ENCODE data around the gene TET3. TPM values are rescaled to one million over a fixed set of nuclear protein-coding genes. Genes with fewer than 3 reads are reported as not detected.

The TET3 gene
- total and polyA plus RNA-seq, 2 experiments from 2014 or later, result 3.6 to 19.9 TPM

DNA sequence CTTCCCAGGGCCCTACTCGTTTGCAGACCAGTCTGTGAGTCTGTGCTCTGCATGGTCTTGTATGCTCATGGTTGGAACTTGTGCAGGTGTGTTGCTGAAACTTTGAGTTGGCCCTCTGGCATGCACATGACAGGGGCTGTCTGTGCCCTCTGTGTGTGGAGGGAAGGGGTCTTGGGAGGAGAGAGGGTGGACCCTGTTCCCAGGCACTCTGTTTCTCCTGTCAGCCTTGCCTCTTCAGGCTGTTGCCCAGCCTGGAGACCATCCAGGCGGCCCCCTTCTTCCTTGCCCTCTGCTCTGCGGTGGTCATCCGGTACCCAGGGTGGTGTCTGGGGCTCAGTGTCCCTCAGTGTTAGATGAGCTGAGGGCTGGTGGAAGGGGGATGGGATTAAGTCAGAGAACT, 39.5 kb downstream of the TET3 start (continued):
- TF ChIP-seq, protein P1, sequence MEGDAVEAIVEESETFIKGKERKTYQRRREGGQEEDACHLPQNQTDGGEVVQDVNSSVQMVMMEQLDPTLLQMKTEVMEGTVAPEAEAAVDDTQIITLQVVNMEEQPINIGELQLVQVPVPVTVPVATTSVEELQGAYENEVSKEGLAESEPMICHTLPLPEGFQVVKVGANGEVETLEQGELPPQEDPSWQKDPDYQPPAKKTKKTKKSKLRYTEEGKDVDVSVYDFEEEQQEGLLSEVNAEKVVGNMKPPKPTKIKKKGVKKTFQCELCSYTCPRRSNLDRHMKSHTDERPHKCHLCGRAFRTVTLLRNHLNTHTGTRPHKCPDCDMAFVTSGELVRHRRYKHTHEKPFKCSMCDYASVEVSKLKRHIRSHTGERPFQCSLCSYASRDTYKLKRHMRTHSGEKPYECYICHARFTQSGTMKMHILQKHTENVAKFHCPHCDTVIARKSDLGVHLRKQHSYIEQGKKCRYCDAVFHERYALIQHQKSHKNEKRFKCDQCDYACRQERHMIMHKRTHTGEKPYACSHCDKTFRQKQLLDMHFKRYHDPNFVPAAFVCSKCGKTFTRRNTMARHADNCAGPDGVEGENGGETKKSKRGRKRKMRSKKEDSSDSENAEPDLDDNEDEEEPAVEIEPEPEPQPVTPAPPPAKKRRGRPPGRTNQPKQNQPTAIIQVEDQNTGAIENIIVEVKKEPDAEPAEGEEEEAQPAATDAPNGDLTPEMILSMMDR (conservative IDR thresholded peaks at IDR 0.05; ENCODE audit: low read depth in 2 of 2), result no peak
- no peak for TF ChIP-seq ZNF331 (CRISPR knock-in tag; IDR thresholded peaks at IDR 0.05; ENCODE audit: low read depth)
- no peak for TF ChIP-seq EZH2 (IDR thresholded peaks at IDR 0.05; ENCODE audit: low read depth, unreplicated experiment)
- TF ChIP-seq, protein P2, sequence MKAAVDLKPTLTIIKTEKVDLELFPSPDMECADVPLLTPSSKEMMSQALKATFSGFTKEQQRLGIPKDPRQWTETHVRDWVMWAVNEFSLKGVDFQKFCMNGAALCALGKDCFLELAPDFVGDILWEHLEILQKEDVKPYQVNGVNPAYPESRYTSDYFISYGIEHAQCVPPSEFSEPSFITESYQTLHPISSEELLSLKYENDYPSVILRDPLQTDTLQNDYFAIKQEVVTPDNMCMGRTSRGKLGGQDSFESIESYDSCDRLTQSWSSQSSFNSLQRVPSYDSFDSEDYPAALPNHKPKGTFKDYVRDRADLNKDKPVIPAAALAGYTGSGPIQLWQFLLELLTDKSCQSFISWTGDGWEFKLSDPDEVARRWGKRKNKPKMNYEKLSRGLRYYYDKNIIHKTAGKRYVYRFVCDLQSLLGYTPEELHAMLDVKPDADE (IDR thresholded peaks at IDR 0.05), result no peak
- TF ChIP-seq JUNB (IDR thresholded peaks at IDR 0.05; ENCODE audit: unreplicated experiment), result no peak
- TF ChIP-seq NANOG (IDR thresholded peaks at IDR 0.05; ENCODE audit: borderline replicate concordance), result no peak
- TF ChIP-seq CREB1 (CRISPR knock-in tag; IDR thresholded peaks at IDR 0.05; ENCODE audit: low read depth), result no peak
- no peak for TF ChIP-seq ZNF114 (CRISPR knock-in tag; IDR thresholded peaks at IDR 0.05)
- no peak for TF ChIP-seq STAT1 (IDR thresholded peaks at IDR 0.05; ENCODE audit: unreplicated experiment)

DNA sequence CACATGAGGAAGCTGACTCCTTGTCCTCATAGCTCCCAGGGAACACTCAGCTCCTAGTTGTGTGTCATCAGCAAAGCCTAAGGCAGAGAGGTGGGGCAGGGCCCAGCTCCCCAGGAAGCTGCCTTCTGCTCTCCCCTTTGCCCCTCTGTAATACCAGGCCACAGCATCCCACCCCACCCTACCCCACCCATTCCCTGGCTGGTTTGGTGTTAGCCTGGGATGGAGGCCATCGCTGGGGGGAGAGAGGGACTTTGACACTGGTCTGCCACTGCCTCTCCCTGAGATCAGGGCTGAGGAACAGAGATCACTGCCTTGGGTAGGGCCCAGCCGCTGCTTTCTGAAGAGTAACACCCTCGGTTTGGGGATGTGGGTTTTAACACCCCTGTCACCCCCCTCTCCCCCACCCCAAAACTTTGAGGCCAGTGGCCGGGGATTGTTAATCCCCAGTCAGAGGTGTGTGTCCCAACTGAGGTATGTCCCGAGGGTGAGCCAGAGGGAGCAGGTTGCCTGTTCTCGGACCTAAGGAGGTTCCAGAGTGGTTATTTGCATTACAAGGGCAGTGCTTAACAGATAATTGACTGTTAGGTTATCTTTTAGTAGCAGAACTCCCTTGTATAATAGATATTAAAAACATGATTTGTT, 41.4 kb downstream of the TET3 start:
- ATAC-seq, result peak; percentile 89
- H3K27ac ChIP-seq (ENCODE audit: low read depth), result peak overlapping the region; percentile 90
- TF ChIP-seq NANOG (IDR thresholded peaks at IDR 0.05; ENCODE audit: borderline replicate concordance) (peak; percentile 86), STAT1 (IDR thresholded peaks at IDR 0.05; ENCODE audit: unreplicated experiment) (no peak)
- peaks cover 40% of the 10 kb centered on the region for H3K4me1 ChIP-seq (ENCODE audit: insufficient read depth)
- H3K79me2 ChIP-seq (replicated peaks; ENCODE audit: insufficient read depth), result peaks cover 85% of the 10 kb centered on the region
- no peaks in the 10 kb centered on the region for H3K27me3 ChIP-seq (ENCODE audit: insufficient read depth)
- Mint-ChIP-seq H3K4me1 (peaks cover 49% of the 10 kb centered on the region), H3K27me3 (ENCODE audit: insufficient read depth, low read depth, poor library complexity) (peaks cover 6% of the 10 kb centered on the region), H3K36me3 (ENCODE audit: low read depth) (peaks cover 13% of the 10 kb centered on the region), H3K9me3 (peaks cover 11% of the 10 kb centered on the region; the same call in 2 of the 3 replicates), H3K4me3 (no peak overlapping the region), H3K27ac (peak overlapping the region; percentile 70; the same call in 1 of the 2 replicates)
- DNase-seq (ENCODE audit: low spot score), result peak; percentile 83
- peaks cover 6% of the 10 kb centered on the region; the same call in 1 of the 2 replicates for H3K36me3 ChIP-seq (ENCODE audit: insufficient read depth)
- no peaks in the 10 kb centered on the region for H3K9me2 ChIP-seq (ENCODE audit: insufficient read depth)
- H2AFZ ChIP-seq, result no peak overlapping the region
- H3F3A ChIP-seq (replicated peaks; ENCODE audit: low read depth), result peaks cover 13% of the 10 kb centered on the region; the same call in 1 of the 2 replicates
- 0 out of 2 replicates have a peak overlapping the region, but pooled peaks have one; percentile 32 for H3K4me3 ChIP-seq
- peaks cover 8% of the 10 kb centered on the region for H4K20me1 ChIP-seq (replicated peaks; ENCODE audit: insufficient read depth)
- H3K4me2 ChIP-seq, result peak overlapping the region; percentile 65

DNA sequence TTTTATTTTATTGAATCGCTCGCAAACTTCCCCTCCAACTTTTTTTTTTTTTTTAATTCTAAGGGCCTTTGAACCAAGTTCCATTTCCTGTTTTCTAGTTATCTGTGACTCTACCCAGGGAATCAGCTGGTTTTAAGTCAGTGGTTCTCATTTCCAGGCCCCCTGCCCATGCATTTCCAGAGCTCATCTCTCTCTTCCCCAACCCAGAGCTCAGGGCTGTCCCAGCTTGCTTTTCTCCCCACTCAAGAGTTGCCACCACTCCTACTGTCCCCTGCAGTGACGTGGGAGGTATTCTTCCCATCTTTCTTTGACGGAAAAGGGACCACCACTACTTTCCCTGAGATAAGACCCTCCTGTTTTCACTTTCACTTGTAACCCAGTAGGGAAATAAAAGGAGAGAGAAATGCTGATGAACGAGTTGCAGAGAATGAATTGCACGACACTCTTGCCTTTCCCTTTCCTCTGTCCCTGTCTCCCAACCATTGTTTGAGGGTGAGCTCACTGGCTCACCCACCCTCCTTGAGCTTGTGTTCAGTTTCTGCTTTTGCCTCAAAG, 42.1 kb downstream of the TET3 start:
- Histone ChIP-seq H3K4me1 (ENCODE audit: insufficient read depth) (peaks cover 46% of the 10 kb centered on the region), H3K4me2 (peak overlapping the region; percentile 65), H4K20me1 (replicated peaks; ENCODE audit: insufficient read depth) (peaks cover 10% of the 10 kb centered on the region), H2AFZ (no peak overlapping the region), H3F3A (replicated peaks; ENCODE audit: low read depth) (peaks cover 13% of the 10 kb centered on the region; the same call in 1 of the 2 replicates), H3K4me3 (peak overlapping the region; percentile 32), H3K36me3 (ENCODE audit: insufficient read depth) (peaks cover 6% of the 10 kb centered on the region; the same call in 1 of the 2 replicates), H3K9me2 (ENCODE audit: insufficient read depth) (no peaks in the 10 kb centered on the region), H3K27ac (ENCODE audit: low read depth) (peak overlapping the region; percentile 90), H3K27me3 (ENCODE audit: insufficient read depth) (no peaks in the 10 kb centered on the region), H3K79me2 (replicated peaks; ENCODE audit: insufficient read depth) (peaks cover 85% of the 10 kb centered on the region)
- Mint-ChIP-seq H3K4me3 (peak overlapping the region; percentile 45), H3K27me3 (ENCODE audit: insufficient read depth, low read depth, poor library complexity) (peaks cover 6% of the 10 kb centered on the region), H3K9me3 (peaks cover 11% of the 10 kb centered on the region; the same call in 2 of the 3 replicates), H3K36me3 (ENCODE audit: low read depth) (peaks cover 13% of the 10 kb centered on the region), H3K4me1 (peaks cover 49% of the 10 kb centered on the region), H3K27ac (peak overlapping the region; percentile 85)
- ATAC-seq, result peak; percentile 42
- peak; percentile 51 for DNase-seq (ENCODE audit: low spot score)
- TF ChIP-seq STAT1 (IDR thresholded peaks at IDR 0.05; ENCODE audit: unreplicated experiment), result no peak
- TF ChIP-seq EZH2 (IDR thresholded peaks at IDR 0.05; ENCODE audit: low read depth, unreplicated experiment), result no peak
- no peak for TF ChIP-seq POLR2AphosphoS5 (IDR thresholded peaks at IDR 0.05; ENCODE audit: low read depth)
